ENCODE results near the gene SNX13. TPM values are rescaled to one million over a fixed set of nuclear protein-coding genes. Genes with fewer than 3 reads are reported as not detected.

SNX13 gene
- total RNA-seq, 6 experiments from 2014 or later, result 29.0 to 33.1 (median 30.3) TPM

DNA sequence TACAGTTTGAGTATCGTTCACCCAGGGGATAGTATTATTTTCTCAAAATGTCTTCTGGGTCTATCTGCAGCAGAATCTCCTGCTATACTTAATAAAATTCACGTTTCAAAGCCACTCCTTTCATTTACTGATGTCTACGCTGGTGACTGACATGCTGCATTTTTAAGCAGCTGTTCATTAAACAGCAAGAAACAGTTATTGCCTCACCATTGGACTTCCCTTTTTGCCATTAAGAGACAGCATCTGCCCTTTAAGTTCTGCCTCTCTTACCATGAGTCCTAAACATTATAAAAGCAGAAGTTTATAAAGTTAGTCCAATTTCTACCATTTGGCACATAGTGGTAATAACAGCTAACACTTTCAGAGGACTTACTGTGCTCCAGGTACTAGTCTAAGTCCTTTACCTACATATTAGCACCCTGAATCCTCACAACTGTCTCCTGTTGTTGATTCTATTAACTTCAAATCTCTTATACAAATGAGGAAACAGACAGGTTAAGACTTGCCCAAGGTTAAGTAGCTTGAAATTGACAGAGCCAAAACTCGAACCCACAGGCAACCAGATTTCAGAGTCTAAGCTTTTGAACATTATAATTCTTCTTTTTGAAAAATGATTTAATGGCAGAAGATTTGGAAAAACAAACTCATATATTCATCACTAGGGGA is 169.5 kb downstream of the SNX13 start:
- Mint-ChIP-seq H3K9me3 (no peaks in the 10 kb centered on the region), H3K4me1 (ENCODE audit: low read depth) (peaks cover 33% of the 10 kb centered on the region), H3K27me3 (ENCODE audit: insufficient read depth) (peaks cover 4% of the 10 kb centered on the region), H3K27ac (no peak overlapping the region), H3K4me3 (no peak overlapping the region), H3K36me3 (ENCODE audit: low read depth) (no peaks in the 10 kb centered on the region)
- TF ChIP-seq, protein P1, sequence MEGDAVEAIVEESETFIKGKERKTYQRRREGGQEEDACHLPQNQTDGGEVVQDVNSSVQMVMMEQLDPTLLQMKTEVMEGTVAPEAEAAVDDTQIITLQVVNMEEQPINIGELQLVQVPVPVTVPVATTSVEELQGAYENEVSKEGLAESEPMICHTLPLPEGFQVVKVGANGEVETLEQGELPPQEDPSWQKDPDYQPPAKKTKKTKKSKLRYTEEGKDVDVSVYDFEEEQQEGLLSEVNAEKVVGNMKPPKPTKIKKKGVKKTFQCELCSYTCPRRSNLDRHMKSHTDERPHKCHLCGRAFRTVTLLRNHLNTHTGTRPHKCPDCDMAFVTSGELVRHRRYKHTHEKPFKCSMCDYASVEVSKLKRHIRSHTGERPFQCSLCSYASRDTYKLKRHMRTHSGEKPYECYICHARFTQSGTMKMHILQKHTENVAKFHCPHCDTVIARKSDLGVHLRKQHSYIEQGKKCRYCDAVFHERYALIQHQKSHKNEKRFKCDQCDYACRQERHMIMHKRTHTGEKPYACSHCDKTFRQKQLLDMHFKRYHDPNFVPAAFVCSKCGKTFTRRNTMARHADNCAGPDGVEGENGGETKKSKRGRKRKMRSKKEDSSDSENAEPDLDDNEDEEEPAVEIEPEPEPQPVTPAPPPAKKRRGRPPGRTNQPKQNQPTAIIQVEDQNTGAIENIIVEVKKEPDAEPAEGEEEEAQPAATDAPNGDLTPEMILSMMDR (IDR thresholded peaks at IDR 0.05), result no peak
- no peak for DNase-seq

DNA sequence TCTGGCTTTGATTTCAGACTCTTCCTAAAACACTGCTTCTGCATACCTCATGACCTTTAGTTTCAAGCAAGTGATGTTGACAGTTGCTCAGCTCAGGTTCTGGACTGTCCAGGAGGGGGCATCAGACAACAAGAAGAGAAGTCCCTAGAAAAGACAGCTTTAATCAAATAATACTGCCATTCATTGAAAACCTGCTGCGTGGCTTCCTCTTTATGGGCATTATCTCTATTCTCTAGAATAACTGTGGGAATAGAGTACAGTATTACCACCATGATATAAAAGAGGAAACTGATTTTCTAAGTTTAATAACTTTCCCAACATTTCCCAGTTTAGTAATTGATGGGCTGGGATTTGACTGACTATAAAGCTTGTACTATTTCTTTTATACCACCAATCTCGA is 170.4 kb downstream of the SNX13 start:
- Mint-ChIP-seq H3K27me3 (ENCODE audit: insufficient read depth) (peaks cover 4% of the 10 kb centered on the region), H3K27ac (no peak overlapping the region), H3K9me3 (no peaks in the 10 kb centered on the region), H3K4me3 (no peak overlapping the region), H3K36me3 (ENCODE audit: low read depth) (no peaks in the 10 kb centered on the region), H3K4me1 (ENCODE audit: low read depth) (peaks cover 26% of the 10 kb centered on the region)
- peak; percentile 68 for DNase-seq
- TF ChIP-seq, protein P1 (IDR thresholded peaks at IDR 0.05), result peak; percentile 90

DNA sequence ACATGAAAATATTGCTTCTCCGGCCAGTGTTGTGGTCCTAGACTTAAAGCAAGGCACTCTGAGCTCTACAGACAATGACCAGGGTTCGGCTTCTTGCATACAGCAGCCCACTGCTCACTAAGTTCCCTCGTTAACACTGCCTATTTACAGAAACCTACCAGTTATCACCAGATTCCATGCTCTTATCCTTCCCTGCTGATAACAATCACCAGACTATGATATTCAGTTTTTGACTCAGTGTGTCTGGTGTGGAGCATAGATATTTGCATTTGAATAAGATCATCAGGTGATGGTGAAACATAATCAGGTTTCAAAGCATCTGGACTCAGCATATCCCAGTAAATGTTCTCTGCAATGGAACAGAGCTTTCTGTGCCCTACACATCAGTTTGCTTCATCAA is 182.3 kb downstream of the SNX13 start:
- no peak for DNase-seq
- H3K27ac Mint-ChIP-seq, result no peak overlapping the region
- H3K4me1 Mint-ChIP-seq (ENCODE audit: low read depth), result no peaks in the 10 kb centered on the region
- no peak overlapping the region for H3K4me3 Mint-ChIP-seq
- H3K27me3 Mint-ChIP-seq (ENCODE audit: insufficient read depth), result peaks cover 19% of the 10 kb centered on the region
- no peaks in the 10 kb centered on the region for H3K36me3 Mint-ChIP-seq (ENCODE audit: low read depth)
- H3K9me3 Mint-ChIP-seq, result no peaks in the 10 kb centered on the region
- TF ChIP-seq, protein P1 (IDR thresholded peaks at IDR 0.05), result no peak

DNA sequence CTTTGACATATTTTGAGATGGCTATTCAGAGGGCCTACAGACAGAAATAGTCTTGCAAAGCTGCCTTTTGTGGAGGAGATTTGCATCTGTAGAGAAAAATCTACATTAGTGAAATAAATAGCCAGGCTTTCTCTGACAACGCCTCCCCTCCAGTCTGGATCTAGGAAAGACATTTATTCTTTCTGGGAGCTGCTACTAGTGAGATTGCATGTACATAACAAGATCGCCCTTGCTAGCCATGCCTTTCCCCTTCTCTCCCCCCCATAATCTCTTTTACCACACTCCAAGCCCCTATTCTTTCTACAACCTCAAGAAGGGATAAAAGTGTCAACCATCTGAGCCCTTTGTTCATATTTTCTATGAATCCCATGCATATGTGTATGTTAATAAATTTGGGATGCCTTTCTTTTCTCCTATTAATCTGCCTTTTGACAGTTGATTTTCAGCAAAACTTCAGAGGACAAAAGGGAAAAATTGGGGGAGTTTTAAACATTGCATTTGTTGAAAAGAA is 194.2 kb downstream of the SNX13 start:
- TF ChIP-seq, protein P1 (IDR thresholded peaks at IDR 0.05), result no peak
- Mint-ChIP-seq H3K9me3 (no peaks in the 10 kb centered on the region), H3K4me1 (ENCODE audit: low read depth) (no peaks in the 10 kb centered on the region), H3K27me3 (ENCODE audit: insufficient read depth) (peaks cover 2% of the 10 kb centered on the region), H3K36me3 (ENCODE audit: low read depth) (no peaks in the 10 kb centered on the region), H3K27ac (no peak overlapping the region), H3K4me3 (no peak overlapping the region)
- no peak for DNase-seq

DNA sequence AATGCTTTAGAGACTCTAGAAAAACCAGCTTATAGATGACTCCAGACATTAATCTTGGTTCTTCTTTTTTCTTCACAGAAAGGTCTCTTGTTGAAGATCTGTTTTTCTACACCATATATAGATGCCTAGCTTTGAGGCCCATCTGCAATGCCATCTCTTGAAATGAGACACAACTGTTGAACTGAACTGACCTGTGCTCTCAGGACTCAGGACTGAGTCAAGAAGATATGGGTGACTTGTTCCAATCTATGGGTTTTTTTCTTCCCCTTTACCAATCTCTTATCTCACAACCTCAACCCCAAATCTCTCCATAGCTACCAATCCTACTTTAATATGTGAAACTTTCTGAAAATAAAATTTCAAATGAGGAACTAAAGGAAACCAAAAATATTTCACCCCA is 194.7 kb downstream of the SNX13 start:
- DNase-seq, result no peak
- Mint-ChIP-seq H3K9me3 (no peaks in the 10 kb centered on the region), H3K36me3 (ENCODE audit: low read depth) (no peaks in the 10 kb centered on the region), H3K4me3 (no peak overlapping the region), H3K4me1 (ENCODE audit: low read depth) (no peaks in the 10 kb centered on the region), H3K27me3 (ENCODE audit: insufficient read depth) (peaks cover 5% of the 10 kb centered on the region), H3K27ac (no peak overlapping the region)
- TF ChIP-seq, protein P1 (IDR thresholded peaks at IDR 0.05), result no peak

Measured in HFFc6 (cell line).